HEK293 (cell line): ENCODE results near the gene SELENOS.

Experiments used
- SP2 ChIP-seq: fragments of 450-650 bp; formaldehyde crosslinking; IDR thresholded peaks from 2 replicates; pipeline ENCODE4 v1.5.1; 2016; ENCODE audit warnings: missing biosample characterization, missing genetic modification characterization
- ZNF514 ChIP-seq: fragments of 450-650 bp; formaldehyde crosslinking; IDR thresholded peaks from 2 replicates; pipeline ENCODE4 v1.5.1; 2016; ENCODE audit warnings: missing biosample characterization, missing genetic modification characterization

DNA sequence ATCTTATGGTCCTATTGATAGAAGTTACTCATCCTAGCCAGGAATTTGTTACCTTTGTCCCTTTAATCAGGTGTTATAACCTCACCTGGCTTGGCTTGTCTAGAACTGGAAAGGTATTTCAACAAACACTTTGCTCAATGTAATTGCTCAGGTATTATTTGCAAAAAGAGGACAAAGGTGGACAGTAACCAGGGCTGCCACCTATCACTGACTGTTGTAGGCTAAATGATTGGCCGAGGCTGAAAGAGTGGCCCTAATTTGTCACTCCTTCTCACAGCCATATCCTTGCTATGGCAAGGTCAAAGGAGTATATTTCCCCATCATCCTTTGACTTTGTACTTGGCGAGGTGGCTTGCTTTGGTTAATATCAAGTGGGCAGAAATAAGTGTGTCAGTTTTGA, 2.7 kb upstream of the SELENOS start:
- TF ChIP-seq ZNF514 (tag by site-specific recombination) (no peak), SP2 (no peak)
